RKO (cell line): ENCODE data around the gene FNBP1L.
A peak's percentile ranks its signal among the peaks of the same experiment; 100 is the strongest.

Experiments used
- DNase-seq: peaks from one replicate; pipeline ENCODE4 v3.0.0-alpha.2; 2016; ENCODE audit warnings: low spot score

FNBP1L gene

DNA sequence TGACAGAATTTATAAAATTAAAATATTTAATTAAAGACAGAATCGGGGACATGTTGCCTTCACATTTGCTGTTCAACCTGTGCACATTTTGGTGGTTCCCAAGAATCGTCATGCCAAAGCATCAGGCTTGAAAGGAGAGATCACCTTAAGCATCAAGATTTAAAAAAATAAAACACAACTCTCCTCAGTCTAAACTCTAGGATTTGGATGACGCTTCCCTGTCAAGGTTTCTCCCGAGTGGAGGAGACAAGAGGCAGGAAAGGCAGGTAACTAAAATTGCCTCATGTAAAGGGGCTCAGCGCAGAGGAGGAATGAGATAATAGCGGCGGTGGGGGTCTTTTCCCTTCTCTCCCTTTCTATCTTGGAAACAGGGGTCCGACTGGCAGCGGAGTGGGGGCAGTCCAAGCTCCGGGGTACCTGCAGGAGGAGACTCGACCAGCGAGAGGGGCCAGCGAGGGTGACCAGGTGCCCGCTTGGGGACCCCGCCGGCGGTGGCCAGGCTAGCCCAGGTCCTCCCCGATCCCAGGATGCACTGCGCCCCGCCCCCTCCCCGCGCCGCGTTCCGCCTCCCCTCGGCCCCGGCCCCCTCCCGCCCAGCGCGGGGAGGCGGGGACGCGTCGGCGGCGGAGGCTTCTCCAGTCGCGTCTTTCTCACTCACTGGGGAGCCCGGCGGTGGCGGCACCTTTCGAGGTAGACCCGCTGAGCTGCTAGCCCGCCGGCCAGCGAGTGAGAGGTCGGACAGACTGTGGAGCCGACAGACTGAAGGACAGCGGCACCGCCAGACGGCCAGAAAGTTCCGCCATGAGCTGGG, at the start of gene FNBP1L:
TSS of gene FNBP1L (plus strand) at position 638 of the 811 bp plus-strand sequence. CDS start at position 802, 164 bp downstream.
- DNase-seq: peak; percentile 61

DNA sequence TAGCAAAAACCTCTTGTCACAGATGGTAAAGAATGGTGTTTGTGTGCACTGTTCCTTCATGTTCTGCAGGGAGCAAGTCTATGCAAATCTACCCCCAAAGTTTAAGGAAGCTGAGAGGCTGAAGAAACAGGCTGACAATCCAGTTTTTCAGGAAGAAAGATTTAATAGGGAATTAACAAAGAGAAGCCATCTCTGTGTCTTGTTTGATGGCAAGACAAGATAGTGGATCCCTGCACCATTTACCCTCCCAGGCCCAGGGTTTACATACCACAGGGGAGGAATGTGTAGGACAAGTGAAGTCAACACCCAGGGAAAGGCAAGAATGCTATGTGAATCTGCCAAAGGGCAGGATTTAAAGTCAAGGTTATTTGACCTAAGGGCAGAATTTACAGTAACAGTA, 48.1 kb upstream of the FNBP1L start:
- no peak for DNase-seq

DNA sequence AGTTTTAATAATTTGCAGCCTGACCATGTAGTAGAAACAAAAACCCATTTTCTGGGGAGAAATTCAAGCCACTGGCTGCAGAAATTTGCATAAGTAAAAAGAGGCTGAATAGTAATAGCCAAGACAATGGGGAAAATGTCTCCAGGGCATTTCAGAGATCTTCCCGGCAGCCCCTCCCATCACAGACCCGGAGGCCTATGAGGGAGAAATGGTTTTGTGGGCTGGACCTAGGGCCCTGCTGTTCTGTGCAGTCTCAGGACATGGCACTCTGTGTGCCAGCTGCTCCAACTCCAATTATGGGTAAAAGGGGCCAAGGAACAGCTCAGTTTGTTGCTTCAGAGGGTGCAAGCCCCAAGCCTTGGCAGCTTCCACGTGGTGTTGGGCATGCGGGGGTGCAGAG, 39.7 kb upstream of the FNBP1L start:
- no peak for DNase-seq

DNA sequence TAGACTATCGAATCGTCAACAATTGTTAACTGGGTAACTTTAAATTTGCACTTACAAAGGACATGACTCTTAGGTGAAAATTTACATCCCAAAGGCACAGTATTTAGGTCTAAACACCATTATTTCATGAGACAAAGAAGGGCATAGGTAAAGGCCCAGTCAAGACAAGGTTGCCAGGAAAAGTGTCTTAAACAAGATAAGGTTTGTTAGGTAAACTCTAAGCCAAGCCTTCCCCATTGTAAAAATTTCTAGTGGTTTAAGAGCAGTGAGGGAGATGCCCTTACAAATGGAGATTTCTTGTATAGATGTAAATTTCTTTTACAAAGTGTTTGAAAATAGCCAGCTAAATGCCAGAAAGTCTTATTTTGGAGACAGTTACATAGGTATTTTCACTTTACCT, 36.9 kb upstream of the FNBP1L start:
- no peak for DNase-seq

DNA sequence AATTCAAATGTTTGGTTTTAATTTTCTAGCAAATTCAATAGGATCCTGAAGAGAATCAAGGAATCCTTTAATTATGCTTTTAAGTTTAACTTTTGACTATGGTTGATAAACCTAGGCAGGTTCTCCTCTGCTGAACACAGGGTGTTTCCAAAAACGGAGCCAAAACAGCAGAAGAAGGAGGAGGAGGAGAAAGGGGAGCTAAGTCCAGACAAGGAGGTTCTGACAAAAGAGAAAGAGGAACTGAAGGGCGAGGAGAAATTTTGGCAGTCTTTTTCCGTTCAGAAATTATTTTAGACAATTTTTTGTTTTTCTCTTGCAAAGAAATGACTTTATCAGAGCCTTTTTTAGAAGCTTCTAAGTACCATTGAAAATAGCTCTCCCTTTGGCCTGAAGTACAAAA, 33.2 kb upstream of the FNBP1L start:
- no peak for DNase-seq

DNA sequence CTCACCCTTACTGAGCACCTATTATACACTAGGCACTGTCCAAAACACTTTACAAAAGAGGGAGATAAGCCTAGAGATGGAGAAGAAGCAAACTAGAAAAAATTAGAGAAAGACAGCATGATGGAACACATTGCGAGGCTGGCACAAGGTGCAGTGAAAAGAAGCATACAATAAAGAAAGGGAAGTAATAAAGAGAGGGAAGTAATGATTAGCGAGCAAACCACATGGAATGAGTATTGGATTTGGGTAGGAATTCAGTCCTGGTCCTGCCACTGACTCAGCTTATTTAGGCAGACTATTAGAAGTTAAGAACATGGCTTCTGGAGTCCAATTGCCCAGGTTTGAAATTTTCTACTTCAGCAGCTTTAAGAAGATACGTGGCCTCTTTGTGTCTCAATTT, 32.6 kb upstream of the FNBP1L start:
- DNase-seq: no peak

DNA sequence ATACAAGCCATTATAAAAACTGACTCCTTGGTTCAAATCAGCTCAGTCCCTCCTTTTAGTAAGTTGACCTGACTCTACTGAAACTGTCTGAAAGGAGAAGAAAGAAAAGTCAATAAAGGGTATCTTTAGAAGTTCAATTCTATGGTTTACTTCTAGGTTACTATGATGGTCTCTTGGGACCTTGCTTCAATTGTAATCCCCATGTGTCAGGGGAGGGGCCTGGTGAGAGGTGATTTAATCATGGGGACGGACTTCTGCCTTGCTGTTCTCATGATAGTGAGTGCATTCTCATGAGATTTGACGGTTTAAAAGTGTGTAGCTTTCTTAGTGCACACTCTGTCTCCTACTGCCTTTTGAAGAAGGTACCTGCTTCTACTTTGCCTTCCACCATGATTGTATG, 31.7 kb upstream of the FNBP1L start:
- no peak for DNase-seq

DNA sequence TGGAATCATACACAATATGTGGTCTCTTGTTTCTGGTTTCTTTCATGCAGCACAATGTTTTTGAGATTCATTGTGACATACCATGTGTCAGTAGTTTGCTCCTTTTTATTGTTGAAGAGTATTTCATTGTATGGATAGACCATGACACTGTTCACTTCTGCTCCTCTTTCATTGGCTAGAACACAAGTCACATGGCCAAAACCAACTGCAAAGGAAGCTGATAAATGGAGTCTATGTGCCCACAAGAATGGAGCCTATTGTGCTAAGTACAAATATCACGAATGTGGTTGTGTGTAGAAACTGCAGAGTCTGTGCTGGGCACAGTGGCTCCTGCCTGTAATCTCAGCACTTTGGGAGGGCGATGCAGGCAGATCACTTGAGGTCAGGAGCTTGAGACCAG, 28.6 kb upstream of the FNBP1L start:
- DNase-seq: no peak

DNA sequence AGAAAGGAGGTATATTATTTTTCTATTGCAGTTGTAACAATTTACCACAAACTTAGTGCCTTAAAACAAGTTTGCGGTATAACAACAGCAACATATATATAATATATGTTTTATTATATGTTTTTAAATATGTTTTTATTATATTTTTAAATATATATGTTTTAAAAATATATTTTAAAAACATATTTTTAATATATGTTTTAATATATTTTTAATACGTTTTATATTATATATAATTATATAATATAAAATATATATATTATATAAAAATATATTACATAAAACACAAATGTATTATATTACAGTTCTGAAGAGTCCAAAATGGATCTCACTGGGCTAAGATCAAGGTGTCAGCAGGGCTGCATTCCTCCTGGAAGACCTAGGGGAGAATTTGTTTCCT, 27.5 kb upstream of the FNBP1L start:
- no peak for DNase-seq

DNA sequence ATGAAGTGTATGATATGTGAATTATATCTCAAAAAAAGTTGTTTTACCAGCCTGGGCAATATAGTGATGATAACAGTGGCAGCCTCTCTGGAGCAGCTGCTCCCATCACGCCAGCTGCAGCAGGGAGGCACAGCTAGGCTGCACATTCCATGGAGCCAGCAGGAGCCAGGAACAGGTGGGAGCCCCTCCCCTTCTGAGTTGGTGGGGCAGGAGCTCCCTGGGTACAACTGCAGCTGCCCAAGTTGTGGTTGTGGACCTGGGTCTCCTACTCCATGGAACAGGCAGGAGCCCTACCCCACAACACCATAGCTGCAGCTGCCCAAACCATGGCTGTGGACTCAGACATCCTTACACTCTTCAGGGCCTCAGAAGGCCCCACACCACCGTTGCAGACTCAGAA, 21.7 kb upstream of the FNBP1L start:
- no peak for DNase-seq

DNA sequence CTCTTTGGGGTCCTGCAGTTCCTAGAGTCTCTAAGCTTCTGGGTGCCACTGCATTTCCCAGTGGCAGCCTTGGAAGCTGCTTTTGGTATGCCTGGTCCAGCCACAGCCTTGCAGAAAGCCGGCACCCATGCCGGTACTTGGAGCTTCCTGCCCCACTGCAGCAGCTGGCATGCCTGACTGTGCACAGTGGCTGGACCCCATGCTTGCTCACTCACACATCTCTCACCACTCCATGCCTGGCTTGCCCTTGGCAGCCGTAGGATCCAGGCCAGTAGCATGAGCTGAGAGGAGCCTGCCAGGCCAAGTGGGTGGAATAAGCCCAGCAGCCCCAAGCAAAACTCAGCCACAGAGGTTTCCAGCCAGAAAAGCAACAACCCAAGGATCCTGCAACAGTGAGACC, 20.3 kb upstream of the FNBP1L start:
- no peak for DNase-seq

DNA sequence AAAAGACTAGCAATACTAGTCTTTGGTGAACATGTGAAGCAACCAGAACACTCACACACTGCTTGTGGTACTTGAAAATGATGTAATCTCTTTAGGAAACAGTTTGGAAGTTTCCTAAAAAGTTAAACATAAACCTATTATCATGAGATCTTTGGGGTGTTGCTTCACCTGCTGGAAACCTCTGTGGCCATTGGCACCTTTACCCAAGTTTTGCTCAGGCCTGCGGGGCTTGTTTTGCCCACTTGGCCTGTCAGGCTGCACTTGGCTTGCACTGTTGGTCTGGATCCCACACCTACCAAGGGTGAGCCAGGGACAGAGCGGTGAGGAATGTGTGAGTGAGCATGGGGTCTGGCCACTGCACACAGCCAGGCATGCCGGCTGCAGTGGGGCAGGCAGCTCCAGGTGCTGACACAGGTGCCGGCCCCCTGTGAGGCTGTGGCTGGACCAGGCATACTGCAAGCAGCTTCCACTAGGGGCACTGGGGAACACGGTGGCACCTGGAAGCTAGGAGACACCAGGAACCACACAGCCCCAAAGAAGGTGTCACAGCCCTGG, 14.4 kb upstream of the FNBP1L start:
- no peak for DNase-seq

DNA sequence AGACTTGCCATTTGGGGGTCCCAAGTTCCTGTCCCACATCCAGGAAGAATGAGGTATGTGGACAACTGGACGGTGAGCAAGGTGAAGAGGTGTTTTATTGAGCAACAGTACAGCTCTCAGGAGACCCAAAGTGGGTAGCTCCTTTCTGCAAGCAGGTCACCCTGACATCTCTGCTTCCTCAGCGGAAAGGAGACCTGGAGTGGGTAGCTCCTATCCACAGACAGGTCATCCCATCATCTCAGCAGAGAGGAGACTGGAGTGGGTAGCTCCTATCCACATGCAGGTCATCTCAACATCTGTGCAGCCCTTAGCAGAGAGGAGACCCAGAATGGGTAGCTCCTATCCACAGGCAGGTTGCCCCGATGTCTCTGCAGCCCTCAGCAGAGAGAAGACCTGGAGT, 13.8 kb upstream of the FNBP1L start:
- no peak for DNase-seq

DNA sequence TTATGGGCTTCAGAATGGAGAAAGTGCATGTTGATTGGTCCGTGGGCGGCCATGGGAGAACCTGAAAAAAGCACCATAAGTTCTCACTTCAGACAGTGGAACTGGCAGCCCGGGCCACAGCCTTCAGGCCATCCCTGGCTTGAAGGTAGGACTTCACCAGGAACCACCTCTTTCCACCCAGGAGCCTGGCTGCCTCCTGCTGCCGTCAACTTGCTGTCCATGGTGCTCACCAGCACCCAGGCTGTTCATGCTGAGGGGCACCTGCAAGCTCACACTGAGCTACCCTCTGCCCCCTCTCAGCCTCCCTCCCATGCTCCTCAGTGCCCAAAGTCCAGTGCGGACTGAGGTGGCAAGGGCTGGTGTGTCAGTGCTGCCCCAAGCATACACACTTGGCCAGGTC, 12.9 kb upstream of the FNBP1L start:
- DNase-seq: no peak

DNA sequence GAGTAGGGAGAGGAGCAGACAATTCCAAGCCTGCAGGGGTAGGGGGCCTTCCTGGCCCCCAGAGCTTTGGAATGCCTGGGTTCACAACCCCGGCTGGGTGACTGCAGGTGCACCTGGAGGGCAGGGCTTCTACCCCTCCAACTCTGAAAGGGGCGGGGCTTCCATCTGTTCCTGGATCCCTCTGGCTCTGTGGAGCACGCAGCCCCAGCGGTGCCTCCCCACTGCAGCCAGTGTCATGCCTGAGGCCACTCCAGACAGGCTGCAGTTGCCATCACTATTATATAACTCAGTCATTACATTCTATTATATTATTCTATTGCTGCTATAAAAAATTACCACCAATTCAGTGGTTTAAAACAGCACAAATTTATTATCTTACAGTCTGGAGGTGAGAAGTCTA, 12.5 kb upstream of the FNBP1L start:
- DNase-seq: no peak

DNA sequence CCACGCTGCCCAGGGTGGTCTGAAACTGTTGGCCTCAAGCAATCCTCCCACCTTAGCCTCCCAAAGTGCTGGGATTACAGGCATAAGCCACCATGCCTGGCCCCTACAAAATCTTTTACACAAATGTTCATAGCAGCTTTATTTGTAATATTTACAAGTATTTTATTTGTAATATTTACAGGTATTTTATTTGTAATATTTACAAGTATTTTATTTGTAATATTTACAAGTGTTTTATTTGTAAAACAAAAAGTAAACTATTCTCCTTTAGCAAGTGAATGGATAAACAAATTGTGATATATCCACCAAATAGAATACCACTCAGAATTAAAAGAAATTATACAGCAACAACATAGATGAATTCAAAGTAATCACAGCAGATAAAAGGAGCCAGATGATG, 11.4 kb upstream of the FNBP1L start:
- DNase-seq: no peak

DNA sequence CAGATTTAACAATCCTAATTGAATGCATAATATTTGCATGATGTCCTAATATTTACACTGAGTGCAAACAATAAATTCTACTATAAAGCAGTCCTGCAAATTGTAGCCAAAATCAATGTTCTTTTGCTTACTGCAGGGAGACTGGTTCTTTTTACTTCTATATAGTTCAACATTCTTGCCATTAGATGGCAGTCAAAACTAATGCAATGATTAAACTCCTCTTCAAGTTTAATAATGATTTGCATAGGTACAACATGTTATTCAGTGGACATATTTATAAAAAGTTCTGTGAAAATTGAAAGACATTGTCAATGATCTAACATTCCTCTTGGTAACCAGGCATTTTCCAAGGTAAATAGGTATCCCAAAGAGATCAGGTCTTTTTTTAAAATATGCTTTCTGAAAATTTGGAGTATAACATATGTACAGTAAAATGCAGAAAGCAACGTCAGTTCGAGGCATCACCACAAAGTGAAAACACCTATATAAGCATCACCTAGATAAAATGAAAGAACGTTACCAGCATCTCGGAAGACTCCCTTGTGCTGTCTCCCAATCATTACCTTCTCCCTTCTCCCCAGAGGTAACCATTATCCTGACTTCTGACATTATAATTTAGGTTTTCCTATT, 9.8 kb upstream of the FNBP1L start:
- peak; percentile 72 for DNase-seq

DNA sequence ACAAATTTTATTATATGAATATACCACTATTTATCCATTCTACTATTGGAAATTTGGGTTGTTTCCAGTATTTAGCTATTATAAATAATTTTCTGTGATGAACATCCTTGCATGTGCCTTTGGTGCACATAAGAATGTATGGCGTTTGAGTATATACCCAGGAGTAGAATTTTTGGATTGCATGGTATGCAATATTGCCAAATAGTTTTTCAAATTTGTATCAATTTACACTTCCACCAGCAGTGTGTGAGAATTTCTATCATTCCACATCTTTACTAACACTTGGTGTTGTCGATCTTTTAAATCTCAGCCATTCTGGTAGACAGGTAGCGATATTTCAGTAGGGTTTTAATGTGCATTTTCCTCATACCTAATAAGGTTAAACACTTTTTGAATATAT, 9.2 kb upstream of the FNBP1L start:
- no peak for DNase-seq

DNA sequence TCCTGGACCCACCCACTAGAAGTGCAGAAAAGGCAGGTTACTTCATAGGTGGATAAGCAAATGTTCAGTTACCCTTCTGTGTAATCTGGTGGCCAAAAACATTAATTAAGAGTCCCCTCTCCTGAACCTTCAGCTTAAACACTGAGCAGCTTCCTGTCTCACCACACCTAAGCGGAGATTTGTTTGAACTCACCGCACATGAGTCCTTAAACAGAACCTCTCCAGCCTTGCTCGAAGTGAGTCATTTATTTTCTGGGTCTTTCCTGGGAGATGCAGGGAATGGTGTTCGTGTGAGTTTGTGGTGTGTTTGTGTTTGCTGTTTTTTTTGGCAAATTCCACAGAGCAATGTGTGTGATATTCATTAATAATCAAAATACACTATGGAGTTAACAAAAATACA, 7.6 kb upstream of the FNBP1L start:
- no peak for DNase-seq

DNA sequence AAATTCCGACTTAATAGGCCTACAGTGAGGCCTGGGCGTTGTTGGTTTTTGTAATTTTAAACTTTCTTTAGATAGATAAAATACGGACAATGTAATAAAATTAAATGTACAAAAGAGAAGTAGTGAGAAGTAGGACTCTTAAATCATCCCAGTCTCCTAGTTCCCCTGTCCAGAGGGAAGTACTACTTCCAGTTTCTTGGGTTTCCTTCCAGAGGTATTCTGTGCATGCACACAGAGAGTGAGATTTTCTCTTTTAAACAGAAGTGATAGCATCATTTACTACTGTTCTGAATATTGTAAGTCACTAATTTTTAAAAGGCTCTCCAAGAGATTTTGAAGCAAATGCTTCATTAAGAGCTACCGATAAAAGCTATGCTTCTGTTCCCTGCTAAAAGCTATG, 7.2 kb upstream of the FNBP1L start:
- DNase-seq: no peak

DNA sequence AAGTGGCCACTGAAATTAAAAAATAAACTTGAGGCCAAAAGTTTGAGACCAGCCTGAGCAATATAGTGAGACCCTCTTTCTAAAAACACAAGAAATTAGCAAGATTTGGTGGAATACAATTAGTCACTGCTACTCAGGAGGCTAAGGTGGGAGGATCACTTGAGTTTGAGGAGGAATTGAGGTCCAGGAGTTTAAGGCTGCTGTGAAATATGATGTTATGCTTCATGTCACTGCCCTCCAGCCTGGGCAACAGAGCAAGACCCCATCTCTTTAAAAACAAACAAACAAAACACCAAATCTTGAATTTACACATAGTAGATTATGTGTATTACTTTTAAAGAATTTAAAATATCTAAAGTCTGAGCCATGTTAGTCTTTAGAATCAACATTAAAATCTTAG, 6.3 kb upstream of the FNBP1L start:
- no peak for DNase-seq

DNA sequence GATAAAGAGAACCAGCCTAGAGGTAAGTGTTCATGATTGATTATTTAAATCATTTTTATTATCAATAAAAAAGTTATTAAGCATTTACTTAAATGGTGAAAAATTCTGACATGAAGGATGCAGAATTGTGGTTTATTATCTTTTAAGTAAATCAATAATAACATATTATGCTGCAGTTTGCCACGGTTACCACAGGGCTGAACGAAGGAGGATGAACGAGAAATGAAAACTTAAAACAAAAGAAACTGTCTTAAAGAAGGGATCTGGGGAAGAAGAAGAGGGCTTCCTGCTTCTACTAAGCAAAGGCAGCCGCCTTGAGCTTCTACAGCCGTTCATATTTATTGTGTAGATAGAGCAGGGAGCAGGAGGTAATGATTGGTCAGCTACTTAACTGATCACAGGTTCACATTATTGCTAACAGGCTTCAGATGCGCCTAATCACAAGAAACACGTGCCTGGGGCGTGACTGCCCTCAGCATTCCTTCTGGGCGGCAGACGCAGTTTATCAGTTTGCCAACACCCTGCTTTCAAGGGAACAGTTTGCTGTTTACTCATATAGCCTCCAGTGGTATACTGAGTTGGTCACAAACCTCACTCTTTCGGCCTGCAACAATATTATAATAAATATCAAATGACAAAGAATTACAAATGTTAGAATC, 5.8 kb upstream of the FNBP1L start:
- DNase-seq: no peak

DNA sequence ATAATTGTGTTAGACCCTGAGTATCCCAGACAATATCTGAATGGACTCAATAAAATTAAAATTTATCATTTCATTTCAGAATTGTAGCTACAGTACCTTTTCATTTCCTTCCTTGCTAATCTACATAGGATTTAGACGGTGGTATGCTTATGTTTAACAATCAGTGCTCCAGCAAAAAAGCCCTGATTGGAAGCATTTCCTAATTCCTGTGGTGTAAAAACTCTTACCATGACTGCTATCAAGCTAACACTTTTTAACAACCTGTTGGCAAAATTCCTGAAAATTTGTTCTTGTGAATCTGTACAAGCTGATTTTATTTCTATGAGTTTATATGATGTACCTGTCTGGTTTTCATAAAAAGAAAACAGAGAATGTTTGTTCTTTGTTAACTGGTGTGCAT, 5.2 kb upstream of the FNBP1L start:
- no peak for DNase-seq
